Measurements from ENCODE around the gene UQCR10. TPM values are rescaled to one million over a fixed set of nuclear protein-coding genes. Genes with fewer than 3 reads are reported as not detected.

The UQCR10 gene
- total and polyA plus RNA-seq, 2 experiments from 2014 or later: 78.0 to 535 TPM

DNA sequence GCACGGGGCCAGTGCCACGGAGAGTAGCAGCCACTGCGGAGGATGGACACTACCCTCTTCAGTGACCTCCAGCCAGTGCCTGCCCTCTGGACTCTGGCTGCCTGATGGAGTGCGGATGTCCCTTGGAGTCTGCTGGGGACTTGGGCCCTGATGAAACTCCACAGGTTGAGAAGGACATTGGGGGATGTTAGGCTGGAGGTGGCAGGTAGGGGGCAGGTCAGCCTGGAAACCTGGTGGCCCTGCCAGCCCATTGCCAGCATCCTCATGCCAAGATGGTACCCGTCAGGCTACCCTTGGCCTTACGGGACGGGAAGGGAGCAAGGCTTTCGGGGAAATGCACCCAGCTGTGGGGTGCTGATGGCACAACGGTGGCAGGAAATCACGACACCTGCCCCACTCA is 43.4 kb upstream of the UQCR10 start (continued):
- TF ChIP-seq, protein P1, sequence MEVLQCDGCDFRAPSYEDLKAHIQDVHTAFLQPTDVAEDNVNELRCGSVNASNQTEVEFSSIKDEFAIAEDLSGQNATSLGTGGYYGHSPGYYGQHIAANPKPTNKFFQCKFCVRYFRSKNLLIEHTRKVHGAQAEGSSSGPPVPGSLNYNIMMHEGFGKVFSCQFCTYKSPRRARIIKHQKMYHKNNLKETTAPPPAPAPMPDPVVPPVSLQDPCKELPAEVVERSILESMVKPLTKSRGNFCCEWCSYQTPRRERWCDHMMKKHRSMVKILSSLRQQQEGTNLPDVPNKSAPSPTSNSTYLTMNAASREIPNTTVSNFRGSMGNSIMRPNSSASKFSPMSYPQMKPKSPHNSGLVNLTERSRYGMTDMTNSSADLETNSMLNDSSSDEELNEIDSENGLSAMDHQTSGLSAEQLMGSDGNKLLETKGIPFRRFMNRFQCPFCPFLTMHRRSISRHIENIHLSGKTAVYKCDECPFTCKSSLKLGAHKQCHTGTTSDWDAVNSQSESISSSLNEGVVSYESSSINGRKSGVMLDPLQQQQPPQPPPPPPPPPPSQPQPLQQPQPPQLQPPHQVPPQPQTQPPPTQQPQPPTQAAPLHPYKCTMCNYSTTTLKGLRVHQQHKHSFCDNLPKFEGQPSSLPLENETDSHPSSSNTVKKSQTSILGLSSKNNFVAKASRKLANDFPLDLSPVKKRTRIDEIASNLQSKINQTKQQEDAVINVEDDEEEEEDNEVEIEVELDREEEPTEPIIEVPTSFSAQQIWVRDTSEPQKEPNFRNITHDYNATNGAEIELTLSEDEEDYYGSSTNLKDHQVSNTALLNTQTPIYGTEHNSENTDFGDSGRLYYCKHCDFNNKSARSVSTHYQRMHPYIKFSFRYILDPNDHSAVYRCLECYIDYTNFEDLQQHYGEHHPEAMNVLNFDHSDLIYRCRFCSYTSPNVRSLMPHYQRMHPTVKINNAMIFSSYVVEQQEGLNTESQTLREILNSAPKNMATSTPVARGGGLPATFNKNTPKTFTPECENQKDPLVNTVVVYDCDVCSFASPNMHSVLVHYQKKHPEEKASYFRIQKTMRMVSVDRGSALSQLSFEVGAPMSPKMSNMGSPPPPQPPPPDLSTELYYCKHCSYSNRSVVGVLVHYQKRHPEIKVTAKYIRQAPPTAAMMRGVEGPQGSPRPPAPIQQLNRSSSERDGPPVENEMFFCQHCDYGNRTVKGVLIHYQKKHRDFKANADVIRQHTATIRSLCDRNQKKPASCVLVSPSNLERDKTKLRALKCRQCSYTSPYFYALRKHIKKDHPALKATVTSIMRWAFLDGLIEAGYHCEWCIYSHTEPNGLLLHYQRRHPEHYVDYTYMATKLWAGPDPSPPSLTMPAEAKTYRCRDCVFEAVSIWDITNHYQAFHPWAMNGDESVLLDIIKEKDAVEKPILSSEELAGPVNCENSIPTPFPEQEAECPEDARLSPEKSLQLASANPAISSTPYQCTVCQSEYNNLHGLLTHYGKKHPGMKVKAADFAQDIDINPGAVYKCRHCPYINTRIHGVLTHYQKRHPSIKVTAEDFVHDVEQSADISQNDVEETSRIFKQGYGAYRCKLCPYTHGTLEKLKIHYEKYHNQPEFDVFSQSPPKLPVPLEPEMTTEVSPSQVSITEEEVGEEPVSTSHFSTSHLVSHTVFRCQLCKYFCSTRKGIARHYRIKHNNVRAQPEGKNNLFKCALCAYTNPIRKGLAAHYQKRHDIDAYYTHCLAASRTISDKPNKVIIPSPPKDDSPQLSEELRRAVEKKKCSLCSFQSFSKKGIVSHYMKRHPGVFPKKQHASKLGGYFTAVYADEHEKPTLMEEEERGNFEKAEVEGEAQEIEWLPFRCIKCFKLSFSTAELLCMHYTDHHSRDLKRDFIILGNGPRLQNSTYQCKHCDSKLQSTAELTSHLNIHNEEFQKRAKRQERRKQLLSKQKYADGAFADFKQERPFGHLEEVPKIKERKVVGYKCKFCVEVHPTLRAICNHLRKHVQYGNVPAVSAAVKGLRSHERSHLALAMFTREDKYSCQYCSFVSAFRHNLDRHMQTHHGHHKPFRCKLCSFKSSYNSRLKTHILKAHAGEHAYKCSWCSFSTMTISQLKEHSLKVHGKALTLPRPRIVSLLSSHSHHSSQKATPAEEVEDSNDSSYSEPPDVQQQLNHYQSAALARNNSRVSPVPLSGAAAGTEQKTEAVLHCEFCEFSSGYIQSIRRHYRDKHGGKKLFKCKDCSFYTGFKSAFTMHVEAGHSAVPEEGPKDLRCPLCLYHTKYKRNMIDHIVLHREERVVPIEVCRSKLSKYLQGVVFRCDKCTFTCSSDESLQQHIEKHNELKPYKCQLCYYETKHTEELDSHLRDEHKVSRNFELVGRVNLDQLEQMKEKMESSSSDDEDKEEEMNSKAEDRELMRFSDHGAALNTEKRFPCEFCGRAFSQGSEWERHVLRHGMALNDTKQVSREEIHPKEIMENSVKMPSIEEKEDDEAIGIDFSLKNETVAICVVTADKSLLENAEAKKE (CRISPR knock-in tag; IDR thresholded peaks at IDR 0.05): no peak
- no peak for TF ChIP-seq POLR2AphosphoS5 (IDR thresholded peaks at IDR 0.05; ENCODE audit: low read depth)
- no peak for TF ChIP-seq ZNF331 (CRISPR knock-in tag; IDR thresholded peaks at IDR 0.05; ENCODE audit: low read depth)

DNA sequence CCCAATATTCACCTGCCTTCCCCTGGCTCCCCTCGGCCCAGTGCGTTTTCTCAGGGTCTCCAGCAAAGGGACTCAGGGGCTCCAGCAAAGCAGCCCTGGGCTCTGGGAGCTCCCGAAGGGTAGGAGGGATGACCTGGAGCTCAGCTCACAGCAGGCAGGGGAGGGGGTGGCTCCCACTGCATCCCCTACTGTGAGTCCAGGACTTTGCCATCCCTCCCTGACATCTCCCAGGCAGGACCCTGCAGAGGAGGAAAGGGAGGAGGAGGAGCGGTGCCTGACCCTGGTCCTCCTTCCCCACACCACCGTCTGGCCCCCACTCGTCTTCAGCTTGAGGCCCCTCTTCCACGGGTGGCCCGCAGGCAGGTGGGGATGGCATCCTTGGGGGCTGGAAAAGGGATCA is 42.3 kb upstream of the UQCR10 start:
- Mint-ChIP-seq H3K36me3 (ENCODE audit: low read depth) (no peaks in the 10 kb centered on the region), H3K27ac (no peak overlapping the region), H3K4me3 (no peak overlapping the region), H3K9me3 (no peaks in the 10 kb centered on the region), H3K27me3 (ENCODE audit: insufficient read depth, low read depth, poor library complexity) (peaks cover 21% of the 10 kb centered on the region), H3K4me1 (peaks cover 9% of the 10 kb centered on the region; the same call in 2 of the 3 replicates)
- DNase-seq (ENCODE audit: low spot score): no peak
- Histone ChIP-seq H3K36me3 (ENCODE audit: insufficient read depth) (no peaks in the 10 kb centered on the region), H3K9me2 (ENCODE audit: insufficient read depth) (no peaks in the 10 kb centered on the region), H2AFZ (no peak overlapping the region), H3K4me2 (no peak overlapping the region), H4K20me1 (replicated peaks; ENCODE audit: insufficient read depth) (no peaks in the 10 kb centered on the region), H3K27ac (ENCODE audit: low read depth) (no peak overlapping the region), H3K4me1 (ENCODE audit: insufficient read depth) (no peaks in the 10 kb centered on the region; the same call in 1 of the 2 replicates), H3K4me3 (no peak overlapping the region), H3K27me3 (ENCODE audit: insufficient read depth) (peaks cover 25% of the 10 kb centered on the region), H3K79me2 (replicated peaks; ENCODE audit: insufficient read depth) (no peaks in the 10 kb centered on the region), H3F3A (replicated peaks; ENCODE audit: low read depth) (no peaks in the 10 kb centered on the region; the same call in 1 of the 2 replicates)
- ATAC-seq: no peak
- TF ChIP-seq NANOG (IDR thresholded peaks at IDR 0.05; ENCODE audit: borderline replicate concordance) (no peak), POLR2AphosphoS5 (IDR thresholded peaks at IDR 0.05; ENCODE audit: low read depth) (no peak), EZH2 (IDR thresholded peaks at IDR 0.05; ENCODE audit: low read depth, unreplicated experiment) (no peak), JUNB (IDR thresholded peaks at IDR 0.05; ENCODE audit: unreplicated experiment) (no peak), ZNF114 (CRISPR knock-in tag; IDR thresholded peaks at IDR 0.05) (no peak), STAT1 (IDR thresholded peaks at IDR 0.05; ENCODE audit: unreplicated experiment) (no peak), EZH2phosphoT487 (IDR thresholded peaks at IDR 0.05; ENCODE audit: unreplicated experiment) (no peak), ZNF331 (CRISPR knock-in tag; IDR thresholded peaks at IDR 0.05; ENCODE audit: low read depth) (no peak)
- TF ChIP-seq, protein P2, sequence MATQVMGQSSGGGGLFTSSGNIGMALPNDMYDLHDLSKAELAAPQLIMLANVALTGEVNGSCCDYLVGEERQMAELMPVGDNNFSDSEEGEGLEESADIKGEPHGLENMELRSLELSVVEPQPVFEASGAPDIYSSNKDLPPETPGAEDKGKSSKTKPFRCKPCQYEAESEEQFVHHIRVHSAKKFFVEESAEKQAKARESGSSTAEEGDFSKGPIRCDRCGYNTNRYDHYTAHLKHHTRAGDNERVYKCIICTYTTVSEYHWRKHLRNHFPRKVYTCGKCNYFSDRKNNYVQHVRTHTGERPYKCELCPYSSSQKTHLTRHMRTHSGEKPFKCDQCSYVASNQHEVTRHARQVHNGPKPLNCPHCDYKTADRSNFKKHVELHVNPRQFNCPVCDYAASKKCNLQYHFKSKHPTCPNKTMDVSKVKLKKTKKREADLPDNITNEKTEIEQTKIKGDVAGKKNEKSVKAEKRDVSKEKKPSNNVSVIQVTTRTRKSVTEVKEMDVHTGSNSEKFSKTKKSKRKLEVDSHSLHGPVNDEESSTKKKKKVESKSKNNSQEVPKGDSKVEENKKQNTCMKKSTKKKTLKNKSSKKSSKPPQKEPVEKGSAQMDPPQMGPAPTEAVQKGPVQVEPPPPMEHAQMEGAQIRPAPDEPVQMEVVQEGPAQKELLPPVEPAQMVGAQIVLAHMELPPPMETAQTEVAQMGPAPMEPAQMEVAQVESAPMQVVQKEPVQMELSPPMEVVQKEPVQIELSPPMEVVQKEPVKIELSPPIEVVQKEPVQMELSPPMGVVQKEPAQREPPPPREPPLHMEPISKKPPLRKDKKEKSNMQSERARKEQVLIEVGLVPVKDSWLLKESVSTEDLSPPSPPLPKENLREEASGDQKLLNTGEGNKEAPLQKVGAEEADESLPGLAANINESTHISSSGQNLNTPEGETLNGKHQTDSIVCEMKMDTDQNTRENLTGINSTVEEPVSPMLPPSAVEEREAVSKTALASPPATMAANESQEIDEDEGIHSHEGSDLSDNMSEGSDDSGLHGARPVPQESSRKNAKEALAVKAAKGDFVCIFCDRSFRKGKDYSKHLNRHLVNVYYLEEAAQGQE (IDR thresholded peaks at IDR 0.05; ENCODE audit: unreplicated experiment): no peak
- TF ChIP-seq, protein P3, sequence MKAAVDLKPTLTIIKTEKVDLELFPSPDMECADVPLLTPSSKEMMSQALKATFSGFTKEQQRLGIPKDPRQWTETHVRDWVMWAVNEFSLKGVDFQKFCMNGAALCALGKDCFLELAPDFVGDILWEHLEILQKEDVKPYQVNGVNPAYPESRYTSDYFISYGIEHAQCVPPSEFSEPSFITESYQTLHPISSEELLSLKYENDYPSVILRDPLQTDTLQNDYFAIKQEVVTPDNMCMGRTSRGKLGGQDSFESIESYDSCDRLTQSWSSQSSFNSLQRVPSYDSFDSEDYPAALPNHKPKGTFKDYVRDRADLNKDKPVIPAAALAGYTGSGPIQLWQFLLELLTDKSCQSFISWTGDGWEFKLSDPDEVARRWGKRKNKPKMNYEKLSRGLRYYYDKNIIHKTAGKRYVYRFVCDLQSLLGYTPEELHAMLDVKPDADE (IDR thresholded peaks at IDR 0.05): no peak
- TF ChIP-seq, protein P4, sequence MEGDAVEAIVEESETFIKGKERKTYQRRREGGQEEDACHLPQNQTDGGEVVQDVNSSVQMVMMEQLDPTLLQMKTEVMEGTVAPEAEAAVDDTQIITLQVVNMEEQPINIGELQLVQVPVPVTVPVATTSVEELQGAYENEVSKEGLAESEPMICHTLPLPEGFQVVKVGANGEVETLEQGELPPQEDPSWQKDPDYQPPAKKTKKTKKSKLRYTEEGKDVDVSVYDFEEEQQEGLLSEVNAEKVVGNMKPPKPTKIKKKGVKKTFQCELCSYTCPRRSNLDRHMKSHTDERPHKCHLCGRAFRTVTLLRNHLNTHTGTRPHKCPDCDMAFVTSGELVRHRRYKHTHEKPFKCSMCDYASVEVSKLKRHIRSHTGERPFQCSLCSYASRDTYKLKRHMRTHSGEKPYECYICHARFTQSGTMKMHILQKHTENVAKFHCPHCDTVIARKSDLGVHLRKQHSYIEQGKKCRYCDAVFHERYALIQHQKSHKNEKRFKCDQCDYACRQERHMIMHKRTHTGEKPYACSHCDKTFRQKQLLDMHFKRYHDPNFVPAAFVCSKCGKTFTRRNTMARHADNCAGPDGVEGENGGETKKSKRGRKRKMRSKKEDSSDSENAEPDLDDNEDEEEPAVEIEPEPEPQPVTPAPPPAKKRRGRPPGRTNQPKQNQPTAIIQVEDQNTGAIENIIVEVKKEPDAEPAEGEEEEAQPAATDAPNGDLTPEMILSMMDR (conservative IDR thresholded peaks at IDR 0.05; ENCODE audit: low read depth in 2 of 2): no peak
